Measurements from ENCODE around the gene PIK3CA.
A peak's percentile ranks its signal among the peaks of the same experiment; 100 is the strongest.
"Not testable (repeated sequence)": the region's sequence is repeated elsewhere in the genome, so short reads cannot be mapped to it uniquely, and the experiment has no call there.

PIK3CA gene

GRCh38 chr3:179258820-179259219, 110.7 kb downstream of the PIK3CA start:
- peaks cover 24% of the 10 kb centered on the region for H3K4me1 Mint-ChIP-seq
- H3K27ac Mint-ChIP-seq, result no peak overlapping the region
- no peaks in the 10 kb centered on the region for H3K36me3 Mint-ChIP-seq
- H3K9me3 Mint-ChIP-seq, result peaks cover 5% of the 10 kb centered on the region
- H3K27me3 Mint-ChIP-seq, result no peaks in the 10 kb centered on the region
- no peak overlapping the region for H3K4me3 Mint-ChIP-seq

GRCh38 chr3:179259959-179260756, 112.0 kb downstream of the PIK3CA start:
- H3K27me3 Mint-ChIP-seq, H3K36me3 Mint-ChIP-seq, H3K9me3 Mint-ChIP-seq, H3K27ac Mint-ChIP-seq: not testable (repeated sequence)
- peak overlapping the region; percentile 69 for H3K4me3 Mint-ChIP-seq
- H3K4me1 Mint-ChIP-seq, result peaks cover 24% of the 10 kb centered on the region

DNA sequence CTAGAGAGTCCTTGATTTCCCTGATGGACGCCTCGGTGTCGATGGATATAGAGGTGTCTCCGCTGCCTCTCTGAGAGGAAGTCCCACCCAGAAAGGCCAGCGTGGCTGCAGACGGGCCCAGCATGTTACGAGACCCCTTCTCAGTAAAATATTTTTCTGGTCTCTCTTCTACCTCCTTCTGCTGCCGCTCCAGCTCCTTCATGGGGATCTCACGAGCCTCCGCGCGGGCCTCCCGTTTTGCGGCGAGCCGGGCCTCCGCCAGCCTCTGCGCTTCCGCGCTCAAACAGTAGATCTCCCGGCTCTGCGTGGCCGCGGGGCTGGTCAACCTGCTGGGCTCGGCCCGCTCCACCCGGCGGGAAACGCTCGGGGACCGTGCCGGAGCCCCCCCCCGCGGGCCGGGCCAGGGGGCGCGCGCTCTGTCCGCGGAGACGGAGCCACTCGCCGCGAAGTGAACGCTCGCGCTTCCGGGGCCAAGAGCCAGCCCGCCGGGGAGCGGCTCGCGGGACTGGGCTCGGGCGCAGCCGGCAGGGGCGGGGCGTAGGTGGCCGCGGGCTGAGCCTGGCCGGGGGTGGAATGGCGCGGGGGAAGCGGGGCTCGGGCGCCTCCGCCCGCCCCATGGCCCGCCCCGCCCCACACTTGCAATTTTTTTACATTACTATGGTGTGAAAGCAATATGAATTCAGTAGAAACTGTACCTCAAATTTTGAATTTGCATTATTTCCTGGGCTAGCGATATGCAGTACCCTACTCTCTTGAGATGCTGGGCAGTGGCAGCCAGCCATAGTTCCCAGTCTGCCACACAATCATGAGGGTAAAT, 113.0 kb downstream of the PIK3CA start:
- no peak overlapping the region for H3K27ac Mint-ChIP-seq
- H3K4me3 Mint-ChIP-seq, result peak overlapping the region; percentile 84
- no peaks in the 10 kb centered on the region for H3K27me3 Mint-ChIP-seq
- H3K36me3 Mint-ChIP-seq, result no peaks in the 10 kb centered on the region
- H3K9me3 Mint-ChIP-seq, result peaks cover 5% of the 10 kb centered on the region
- H3K4me1 Mint-ChIP-seq, result peaks cover 24% of the 10 kb centered on the region

GRCh38 chr3:179263134-179263533, 115.0 kb downstream of the PIK3CA start:
- Mint-ChIP-seq H3K9me3 (no peaks in the 10 kb centered on the region), H3K4me1 (peaks cover 24% of the 10 kb centered on the region)

DNA sequence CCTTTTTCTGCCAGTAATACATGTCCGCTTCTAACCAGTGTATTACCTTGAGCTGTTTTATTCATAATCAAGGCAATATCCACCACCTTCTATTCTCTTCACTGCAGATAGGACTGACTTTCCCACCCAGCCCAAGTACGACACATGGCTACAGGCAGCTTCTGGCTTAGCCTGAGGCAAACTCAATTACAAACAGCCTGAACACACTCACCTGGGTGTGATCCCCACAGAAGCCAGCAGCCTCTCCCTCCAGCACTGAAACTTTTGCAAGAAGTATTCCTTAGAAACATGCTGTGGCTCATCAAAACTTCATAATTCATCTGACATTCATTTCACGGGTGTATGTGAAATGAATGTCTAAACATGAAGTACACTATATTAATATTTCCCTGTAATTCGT, 116.3 kb downstream of the PIK3CA start:
- no peak overlapping the region for H3K4me3 Mint-ChIP-seq
- no peaks in the 10 kb centered on the region for H3K27me3 Mint-ChIP-seq
- no peak overlapping the region for H3K27ac Mint-ChIP-seq
- H3K4me1 Mint-ChIP-seq, result peaks cover 23% of the 10 kb centered on the region
- H3K36me3 Mint-ChIP-seq, result no peaks in the 10 kb centered on the region
- no peaks in the 10 kb centered on the region for H3K9me3 Mint-ChIP-seq

More at GRCh38 chr3:179263134-179263533, 115.0 kb downstream of the PIK3CA start:
- no peak overlapping the region for H3K4me3 Mint-ChIP-seq
- no peak overlapping the region for H3K27ac Mint-ChIP-seq
- no peaks in the 10 kb centered on the region for H3K36me3 Mint-ChIP-seq
- no peaks in the 10 kb centered on the region for H3K27me3 Mint-ChIP-seq

DNA sequence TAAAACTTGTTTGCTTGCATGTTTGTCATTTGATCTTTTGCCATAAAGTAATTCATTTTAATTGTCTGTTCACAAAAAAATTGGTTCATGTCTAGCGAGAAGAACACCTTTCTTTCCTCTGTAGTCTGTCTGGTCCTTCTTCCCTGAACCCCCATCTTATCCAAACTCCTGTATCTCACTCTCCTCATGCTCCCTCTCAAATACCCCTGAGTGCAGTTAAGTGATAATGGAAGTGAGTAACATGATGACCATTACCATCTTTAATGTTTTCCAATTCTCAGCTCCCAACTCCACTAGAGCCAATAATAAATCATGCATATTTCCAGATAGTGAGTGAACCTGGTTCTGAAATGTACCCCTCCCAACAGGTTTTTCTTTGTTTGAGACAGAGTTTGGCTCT, 116.9 kb downstream of the PIK3CA start:
- no peaks in the 10 kb centered on the region for H3K9me3 Mint-ChIP-seq
- no peaks in the 10 kb centered on the region for H3K36me3 Mint-ChIP-seq
- H3K4me1 Mint-ChIP-seq, result peaks cover 16% of the 10 kb centered on the region
- H3K4me3 Mint-ChIP-seq, result no peak overlapping the region
- H3K27me3 Mint-ChIP-seq, result no peaks in the 10 kb centered on the region
- no peak overlapping the region for H3K27ac Mint-ChIP-seq

DNA sequence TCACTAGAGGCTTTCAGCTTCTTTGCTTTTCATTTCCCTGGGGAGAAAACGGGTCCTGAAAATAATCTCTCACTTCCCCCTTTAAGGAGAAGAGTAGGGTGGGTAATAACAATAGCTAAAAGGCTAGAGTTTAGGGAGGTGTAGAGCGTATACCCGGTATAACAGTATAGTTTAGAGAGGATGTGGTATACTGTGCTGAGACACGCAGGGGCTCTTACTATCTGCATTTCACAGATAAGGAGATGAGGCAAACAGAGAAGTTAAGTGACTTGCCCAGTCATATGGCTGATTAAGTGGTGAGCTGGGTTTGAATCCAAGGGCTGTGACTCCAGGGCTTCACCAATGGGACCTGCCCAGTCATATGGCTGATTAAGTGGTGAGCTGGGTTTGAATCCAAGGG, 117.7 kb downstream of the PIK3CA start:
- Mint-ChIP-seq H3K27me3 (no peaks in the 10 kb centered on the region), H3K9me3 (no peaks in the 10 kb centered on the region), H3K4me1 (peaks cover 10% of the 10 kb centered on the region), H3K27ac (no peak overlapping the region), H3K36me3 (no peaks in the 10 kb centered on the region), H3K4me3 (no peak overlapping the region)

- H3K9me3 Mint-ChIP-seq, result no peaks in the 10 kb centered on the region
- no peak overlapping the region for H3K27ac Mint-ChIP-seq
- no peak overlapping the region for H3K4me3 Mint-ChIP-seq
- H3K4me1 Mint-ChIP-seq, result peaks cover 6% of the 10 kb centered on the region
- no peaks in the 10 kb centered on the region for H3K36me3 Mint-ChIP-seq
- no peaks in the 10 kb centered on the region for H3K27me3 Mint-ChIP-seq
Observed at GRCh38 chr3:179266701-179267211, 118.6 kb downstream of the PIK3CA start.

- Mint-ChIP-seq H3K9me3 (no peaks in the 10 kb centered on the region), H3K4me3 (no peak overlapping the region), H3K27ac (no peak overlapping the region), H3K36me3 (no peaks in the 10 kb centered on the region), H3K4me1 (no peaks in the 10 kb centered on the region), H3K27me3 (no peaks in the 10 kb centered on the region)
Observed at GRCh38 chr3:179268400-179269051, 120.4 kb downstream of the PIK3CA start.

GRCh38 chr3:179269152-179269707, 121.1 kb downstream of the PIK3CA start:
- H3K4me3 Mint-ChIP-seq, result no peak overlapping the region
- no peaks in the 10 kb centered on the region for H3K4me1 Mint-ChIP-seq
- no peaks in the 10 kb centered on the region for H3K27me3 Mint-ChIP-seq
- H3K9me3 Mint-ChIP-seq, result no peaks in the 10 kb centered on the region
- H3K36me3 Mint-ChIP-seq, result no peaks in the 10 kb centered on the region
- no peak overlapping the region for H3K27ac Mint-ChIP-seq

GRCh38 chr3:179272385-179272784, 124.2 kb downstream of the PIK3CA start:
- no peaks in the 10 kb centered on the region for H3K9me3 Mint-ChIP-seq
- peaks cover 4% of the 10 kb centered on the region for H3K27me3 Mint-ChIP-seq
- no peak overlapping the region for H3K4me3 Mint-ChIP-seq
- no peaks in the 10 kb centered on the region for H3K4me1 Mint-ChIP-seq
- H3K27ac Mint-ChIP-seq, result no peak overlapping the region
- H3K36me3 Mint-ChIP-seq, result no peaks in the 10 kb centered on the region

DNA sequence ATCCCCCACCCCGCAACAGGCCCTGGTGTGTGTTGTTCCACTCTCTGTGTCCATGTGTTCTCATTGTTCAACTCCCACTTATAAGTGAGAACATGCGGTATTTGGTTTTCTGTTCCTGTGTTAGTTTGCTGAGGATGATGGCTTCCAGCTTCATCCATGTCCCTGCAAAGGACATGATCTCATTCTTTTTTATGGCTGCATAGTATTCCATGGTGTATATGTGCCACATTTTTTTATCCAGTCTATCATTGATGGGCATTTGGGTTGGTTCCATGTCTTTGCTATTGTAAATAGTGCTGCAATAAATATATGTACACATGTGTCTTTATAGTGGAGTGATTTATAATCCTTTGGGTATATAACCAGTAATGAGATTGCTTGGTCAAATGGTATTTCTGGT, 126.3 kb downstream of the PIK3CA start:
- not testable (repeated sequence) for H3K4me1 Mint-ChIP-seq, H3K27me3 Mint-ChIP-seq, H3K36me3 Mint-ChIP-seq, H3K4me3 Mint-ChIP-seq, H3K27ac Mint-ChIP-seq, H3K9me3 Mint-ChIP-seq

- peaks cover 6% of the 10 kb centered on the region for H3K27me3 Mint-ChIP-seq
- H3K4me3 Mint-ChIP-seq, result no peak overlapping the region
- no peaks in the 10 kb centered on the region for H3K4me1 Mint-ChIP-seq
- H3K36me3 Mint-ChIP-seq, result no peaks in the 10 kb centered on the region
- H3K27ac Mint-ChIP-seq, result no peak overlapping the region
- H3K9me3 Mint-ChIP-seq, result no peaks in the 10 kb centered on the region
Observed at GRCh38 chr3:179276001-179276400, 127.8 kb downstream of the PIK3CA start.

- H3K36me3 Mint-ChIP-seq, result no peaks in the 10 kb centered on the region
- no peak overlapping the region for H3K27ac Mint-ChIP-seq
- H3K4me3 Mint-ChIP-seq, result no peak overlapping the region
- H3K27me3 Mint-ChIP-seq, result peaks cover 6% of the 10 kb centered on the region
- no peaks in the 10 kb centered on the region for H3K9me3 Mint-ChIP-seq
- no peaks in the 10 kb centered on the region for H3K4me1 Mint-ChIP-seq
Observed at GRCh38 chr3:179276743-179277142, 128.6 kb downstream of the PIK3CA start.

- H3K27ac Mint-ChIP-seq, result no peak overlapping the region
- H3K36me3 Mint-ChIP-seq, result no peaks in the 10 kb centered on the region
Observed at GRCh38 chr3:179278151-179278550, 130.0 kb downstream of the PIK3CA start.

More at GRCh38 chr3:179278151-179278550, 130.0 kb downstream of the PIK3CA start:
- no peaks in the 10 kb centered on the region for H3K9me3 Mint-ChIP-seq
- H3K27me3 Mint-ChIP-seq, result peaks cover 6% of the 10 kb centered on the region
- H3K4me1 Mint-ChIP-seq, result no peaks in the 10 kb centered on the region
- no peak overlapping the region for H3K4me3 Mint-ChIP-seq
